SIG-M5 (cell line): ENCODE results near the gene DESI2.
"Not testable (repeated sequence)": the region's sequence is repeated elsewhere in the genome, so short reads cannot be mapped to it uniquely, and the experiment has no call there.

Experiments
- DNase-seq: peaks from one replicate; lab custom pipeline; 2025; lab: John Stamatoyannopoulos, UW

Gene DESI2

DNA sequence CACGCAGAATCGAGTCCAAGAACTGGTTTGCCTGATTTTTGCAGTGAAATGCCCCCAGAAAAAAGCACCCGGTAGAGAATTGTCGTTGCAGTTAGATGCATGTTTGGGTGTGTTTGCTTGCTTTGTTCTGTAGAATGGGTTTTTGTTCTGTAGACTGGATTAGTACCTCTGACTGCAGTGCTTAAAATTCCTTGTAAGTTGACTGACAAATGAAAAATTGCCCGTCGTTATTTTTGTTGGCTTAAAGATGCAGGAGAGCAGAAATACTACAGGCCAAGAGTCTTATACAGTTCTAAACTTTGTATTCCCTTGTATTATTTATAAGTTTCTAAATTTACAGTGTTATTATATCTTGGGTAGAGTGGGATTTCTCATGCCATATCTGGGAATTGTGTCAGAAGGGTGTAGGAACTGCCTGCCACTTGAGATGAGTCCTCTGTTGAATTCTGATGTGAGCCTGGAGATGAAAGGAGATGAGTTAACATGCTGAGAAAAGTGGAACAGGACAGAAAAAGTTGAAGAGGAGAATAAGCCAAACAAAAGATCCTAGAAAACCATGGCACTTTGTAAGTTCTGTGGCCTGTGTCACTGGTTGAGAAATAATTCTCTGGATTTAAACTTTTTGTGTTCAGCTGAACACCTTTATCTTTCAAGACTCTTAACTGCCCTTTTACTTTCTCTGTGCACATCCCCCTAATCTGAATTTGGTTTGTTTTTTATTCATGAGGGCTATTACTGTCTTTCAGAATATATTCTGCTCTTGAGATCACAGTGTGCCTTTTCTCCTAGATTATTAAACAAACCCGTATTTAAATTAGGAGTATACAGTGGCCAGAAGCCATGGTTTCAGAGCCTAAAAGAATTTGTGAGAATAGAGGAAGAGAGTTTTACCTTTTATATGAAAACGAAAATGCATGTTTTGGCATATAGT lies 1.4 kb downstream of the DESI2 start:
- DNase-seq, result no peak

- DNase-seq, result no peak
These were observed 2.3 kb downstream of the DESI2 start for GRCh38 chr1:244655186-244655585.

- no peak for DNase-seq
These were observed 4.5 kb downstream of the DESI2 start for GRCh38 chr1:244657421-244657820.

DNA sequence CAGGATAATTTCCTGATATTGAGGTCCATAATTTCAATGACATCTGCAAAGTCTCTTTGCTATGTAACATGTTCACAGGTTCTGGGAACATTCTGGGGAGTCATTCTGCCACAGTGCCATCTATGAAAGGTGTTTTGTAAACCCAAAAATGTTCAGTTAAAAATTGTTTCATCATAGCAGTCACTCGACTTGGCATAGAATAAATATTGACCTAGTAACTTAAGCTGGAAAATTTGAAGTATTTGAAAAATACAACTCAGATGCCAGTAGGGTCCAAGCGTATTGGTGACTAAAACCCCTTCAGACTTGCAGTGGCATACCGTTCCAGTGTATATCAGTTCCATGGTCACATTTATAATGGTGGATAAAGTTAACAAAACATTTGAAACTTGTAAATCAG lies 6.8 kb downstream of the DESI2 start:
- no peak for DNase-seq

DNA sequence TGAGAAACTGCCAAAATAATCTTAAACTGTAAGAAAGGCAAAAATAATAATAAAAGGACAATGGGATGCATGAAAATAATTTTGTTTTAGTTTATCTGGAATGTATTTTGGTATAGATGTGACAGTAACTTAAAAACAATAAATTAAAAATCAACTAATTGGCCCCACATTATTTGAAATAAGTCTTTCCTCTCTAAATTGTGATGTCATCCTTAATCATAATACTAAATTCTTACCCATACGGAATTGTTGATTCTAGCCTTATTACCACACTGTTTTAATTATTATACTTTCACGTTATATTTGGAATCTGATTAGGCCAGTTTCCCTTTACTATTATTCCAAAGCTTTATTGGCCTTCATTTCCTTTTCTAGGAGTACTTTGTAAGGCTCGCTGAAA lies 7.7 kb downstream of the DESI2 start:
- DNase-seq, result no peak

DNA sequence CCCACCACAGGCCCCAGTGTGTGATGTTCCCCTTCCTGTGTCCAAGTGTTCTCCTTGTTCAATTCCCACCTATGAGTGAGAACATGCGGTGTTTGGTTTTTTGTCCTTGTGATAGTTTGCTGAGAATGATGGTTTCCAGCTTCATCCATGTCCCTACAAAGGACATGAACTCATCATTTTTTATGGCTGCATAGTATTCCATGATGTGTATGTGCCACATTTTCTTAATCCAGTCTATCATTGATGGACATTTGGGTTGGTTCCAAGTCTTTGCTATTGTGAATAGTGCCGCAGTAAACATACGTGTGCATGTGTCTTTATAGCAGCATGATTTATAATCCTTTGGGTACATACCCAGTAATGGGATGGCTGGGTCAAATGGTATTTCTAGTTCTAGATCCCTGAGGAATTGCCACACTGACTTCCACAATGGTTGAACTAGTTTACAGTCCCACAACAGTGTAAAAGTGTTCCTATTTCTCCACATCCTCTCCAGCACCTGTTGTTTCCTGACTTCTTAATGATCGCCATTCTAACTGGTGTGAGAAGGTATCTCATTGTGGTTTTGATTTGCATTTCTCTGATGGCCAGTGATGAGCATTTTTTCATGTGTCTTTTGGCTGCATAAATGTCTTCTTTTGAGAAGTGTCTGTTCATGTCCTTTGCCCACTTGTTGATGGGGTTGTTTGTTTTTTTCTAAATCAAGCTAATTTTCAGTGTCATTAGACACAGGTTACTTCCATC lies 8.8 kb downstream of the DESI2 start:
- DNase-seq, result not testable (repeated sequence)

DNA sequence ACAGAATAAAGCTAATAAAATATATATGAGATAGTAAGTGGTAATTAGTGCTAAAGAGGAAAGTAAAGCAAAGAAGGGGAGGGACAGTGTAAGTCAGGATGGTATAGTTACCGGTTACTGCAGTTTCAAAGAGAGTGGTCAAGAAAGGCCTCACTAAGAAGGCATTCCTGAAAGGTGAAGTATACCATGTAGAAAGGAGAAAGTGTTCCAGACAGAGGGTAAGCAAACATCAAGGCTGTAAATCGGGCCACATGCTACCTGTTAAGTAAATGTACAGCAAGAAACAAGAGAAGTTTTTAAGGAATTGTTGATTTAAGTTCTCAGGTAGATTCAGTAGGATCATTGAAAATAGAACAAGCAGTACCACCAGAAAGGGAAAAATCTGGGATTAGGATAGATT lies 9.7 kb downstream of the DESI2 start:
- DNase-seq, result no peak

DNA sequence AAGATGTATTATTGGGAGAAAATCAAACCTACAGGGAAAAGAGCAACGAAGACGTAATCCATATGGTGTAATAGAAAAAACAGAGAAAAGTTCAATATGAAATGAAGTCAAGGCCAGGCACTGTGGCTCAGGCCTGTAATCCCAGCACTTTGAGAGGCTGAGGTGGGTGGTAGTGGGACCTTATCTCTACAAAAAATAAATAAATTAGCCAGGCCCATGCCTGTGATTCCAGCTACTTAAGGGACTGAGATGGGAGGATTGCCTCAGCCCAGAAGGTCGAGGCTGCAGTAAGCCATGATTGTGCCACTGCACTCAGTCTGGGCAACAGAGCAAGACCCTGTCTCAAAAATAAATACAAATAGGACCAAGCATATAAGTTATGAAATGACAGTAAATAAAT lies 11.4 kb downstream of the DESI2 start:
- no peak for DNase-seq

DNA sequence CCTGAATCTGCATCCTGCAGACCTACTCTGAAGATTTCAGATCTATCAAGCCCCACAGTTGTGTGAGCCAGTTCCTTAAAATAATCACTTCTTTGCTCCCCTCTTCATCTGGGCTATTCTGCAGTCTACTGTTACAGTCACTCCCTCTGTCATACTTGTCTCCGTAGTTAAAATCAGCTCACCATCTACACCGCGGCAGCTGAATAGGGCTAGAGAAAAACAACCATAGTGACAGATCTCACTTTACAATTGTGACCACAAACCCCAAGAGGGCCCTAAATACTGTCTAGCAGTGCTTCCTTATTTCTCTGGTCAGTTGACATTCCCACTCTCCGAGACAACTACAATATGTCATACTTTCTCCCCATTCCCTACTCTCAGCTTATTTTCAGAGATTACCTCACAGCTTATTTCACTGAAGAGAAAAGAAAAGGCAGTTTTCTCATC lies 12.9 kb downstream of the DESI2 start:
- DNase-seq, result no peak

DNA sequence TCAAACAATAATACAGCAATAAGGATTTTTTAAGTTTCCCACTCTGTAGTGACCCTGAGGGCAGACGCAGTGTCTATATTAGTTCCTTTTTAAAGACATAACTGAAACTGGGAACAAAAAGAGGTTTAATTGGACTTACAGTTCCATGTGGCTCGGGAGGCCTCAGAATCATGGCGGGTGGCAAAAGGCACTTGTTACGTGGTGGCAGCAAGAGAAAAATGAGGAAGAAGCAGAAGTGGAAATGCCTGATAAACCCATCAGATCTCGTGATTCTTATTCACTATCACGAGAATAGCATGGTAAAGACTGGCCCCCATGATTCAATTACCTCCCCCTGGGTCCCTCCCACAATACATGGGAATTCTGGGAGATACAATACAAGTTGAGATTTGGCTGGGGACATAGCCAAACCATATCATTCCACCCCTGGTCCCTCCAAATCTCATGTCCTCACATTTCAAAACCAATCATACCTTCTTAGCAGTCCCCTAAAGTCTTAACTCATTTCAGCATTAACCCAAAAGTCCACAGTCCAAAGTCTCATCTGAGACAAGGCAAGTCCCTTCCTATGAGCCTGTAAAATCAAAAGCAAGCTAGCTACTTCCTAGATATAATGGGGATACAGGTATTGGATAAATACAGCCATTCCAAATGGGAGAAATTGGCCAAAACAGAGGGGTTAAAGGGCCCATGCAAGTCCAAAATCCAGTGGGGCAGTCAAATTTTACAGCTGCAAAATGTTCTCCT lies 13.9 kb downstream of the DESI2 start:
- not testable (repeated sequence) for DNase-seq

DNA sequence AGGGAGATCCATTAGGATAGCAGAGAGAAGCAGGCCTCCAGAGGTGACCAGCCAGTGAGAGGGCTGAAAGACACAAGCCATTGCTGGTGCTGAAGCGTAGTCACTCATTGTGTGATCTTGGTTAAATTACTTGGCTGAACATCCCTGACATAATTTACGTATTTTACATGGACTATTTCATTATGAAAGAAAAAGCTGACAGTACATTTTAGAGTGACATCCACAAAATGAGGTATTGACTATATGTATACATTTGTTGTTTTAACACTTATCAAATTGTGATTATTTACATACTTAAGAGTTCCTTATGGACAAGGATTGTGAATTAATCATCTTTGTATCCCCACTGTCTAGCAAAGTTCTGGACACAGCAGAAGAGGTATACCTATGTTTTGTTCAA lies 14.9 kb downstream of the DESI2 start:
- DNase-seq, result no peak

DNA sequence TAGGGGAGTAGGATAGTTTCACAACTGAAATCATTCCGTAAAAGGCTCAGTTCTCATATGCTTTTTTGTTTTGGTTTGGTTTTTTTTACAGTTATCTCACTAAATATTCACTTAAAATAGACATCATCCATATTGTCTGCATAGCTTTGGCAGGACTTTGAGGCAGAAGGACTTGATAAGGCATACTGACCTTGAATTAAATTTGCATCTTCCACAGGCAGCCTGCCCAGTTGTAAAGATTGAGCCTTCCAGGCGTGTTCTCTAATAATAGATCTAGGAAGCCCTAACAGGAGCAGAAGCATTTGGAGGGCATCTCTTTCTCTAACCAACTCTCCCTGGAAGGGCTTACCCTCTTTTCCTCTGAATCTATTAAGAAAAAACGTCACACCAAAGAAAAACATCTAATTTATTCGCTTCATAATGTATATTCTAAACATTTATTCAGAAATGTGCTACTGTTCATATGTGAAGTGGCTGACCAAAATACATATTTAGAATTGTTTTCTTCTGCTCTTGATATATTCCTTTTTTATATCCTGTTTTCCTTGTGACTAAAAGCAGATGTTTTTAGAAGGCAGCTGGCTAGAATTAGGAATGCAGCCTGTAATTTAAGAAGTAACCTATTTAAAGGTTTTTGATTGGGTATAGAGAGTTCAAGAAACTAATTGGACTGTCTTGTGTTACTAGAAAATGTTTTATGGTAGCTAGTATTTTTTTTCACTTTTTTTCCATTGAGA lies 20.2 kb downstream of the DESI2 start:
- no peak for DNase-seq

DNA sequence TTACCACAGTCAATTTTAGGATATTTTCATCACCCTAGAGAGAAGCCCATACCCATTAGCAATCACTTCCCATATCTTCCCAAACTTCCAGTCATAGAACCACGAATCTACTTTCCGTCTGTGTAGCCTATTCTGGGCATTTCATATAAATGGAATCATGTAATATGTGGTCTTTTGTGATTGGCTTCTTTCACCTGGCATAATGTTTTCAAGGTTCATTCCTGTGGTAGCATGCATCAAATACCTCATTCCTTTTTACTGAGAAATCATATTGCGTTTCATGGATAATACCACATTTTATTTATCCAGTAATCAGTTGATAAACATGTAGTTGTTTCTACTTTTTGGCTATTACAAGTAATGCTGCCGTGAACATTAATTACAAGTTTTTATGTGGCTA lies 21.5 kb downstream of the DESI2 start:
- no peak for DNase-seq

DNA sequence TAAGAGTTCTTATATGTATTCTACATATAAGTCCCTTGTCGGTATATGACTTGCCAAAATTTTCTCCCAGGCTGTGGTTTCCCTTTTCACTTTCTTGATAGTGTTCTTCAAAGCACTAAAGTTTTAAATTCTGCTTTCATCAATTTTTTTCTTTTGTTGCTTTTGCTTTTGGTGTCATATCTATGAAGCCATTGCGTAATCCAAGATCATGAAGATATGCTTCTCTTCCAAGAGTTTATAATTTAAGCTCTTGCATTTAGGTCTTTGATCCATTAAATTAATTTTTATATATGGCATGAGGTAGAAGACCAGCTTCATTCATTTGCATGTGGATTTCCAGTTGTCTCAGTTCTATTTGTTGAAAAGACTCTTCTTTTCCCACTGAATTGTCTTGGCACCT lies 22.2 kb downstream of the DESI2 start:
- DNase-seq, result no peak

DNA sequence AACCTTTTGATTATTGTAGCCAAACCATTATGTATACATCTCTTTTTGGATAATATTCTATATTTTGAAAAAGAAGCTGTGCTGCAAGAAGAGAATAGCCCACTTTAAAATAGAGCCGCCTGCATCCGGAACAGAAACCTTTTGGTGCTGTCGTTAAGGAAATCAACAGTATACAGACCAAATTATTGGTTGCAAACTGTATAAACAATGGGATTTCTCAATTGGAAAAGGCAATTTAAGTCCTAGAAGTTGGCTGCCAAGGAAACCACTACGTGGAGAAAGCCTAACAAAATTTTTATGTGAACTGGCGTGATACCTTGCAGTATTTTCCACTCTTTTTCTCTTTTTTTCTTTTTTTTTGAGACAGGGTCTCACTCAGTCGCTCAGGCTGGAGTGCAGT lies 25.8 kb downstream of the DESI2 start:
- DNase-seq, result no peak

GRCh38 chr1:244680667-244681066 lies 27.7 kb downstream of the DESI2 start:
- no peak for DNase-seq

GRCh38 chr1:244682087-244682486 lies 29.2 kb downstream of the DESI2 start:
- not testable (repeated sequence) for DNase-seq

- DNase-seq, result no peak
These were observed 43.0 kb downstream of the DESI2 start for GRCh38 chr1:244695937-244696336.

DNA sequence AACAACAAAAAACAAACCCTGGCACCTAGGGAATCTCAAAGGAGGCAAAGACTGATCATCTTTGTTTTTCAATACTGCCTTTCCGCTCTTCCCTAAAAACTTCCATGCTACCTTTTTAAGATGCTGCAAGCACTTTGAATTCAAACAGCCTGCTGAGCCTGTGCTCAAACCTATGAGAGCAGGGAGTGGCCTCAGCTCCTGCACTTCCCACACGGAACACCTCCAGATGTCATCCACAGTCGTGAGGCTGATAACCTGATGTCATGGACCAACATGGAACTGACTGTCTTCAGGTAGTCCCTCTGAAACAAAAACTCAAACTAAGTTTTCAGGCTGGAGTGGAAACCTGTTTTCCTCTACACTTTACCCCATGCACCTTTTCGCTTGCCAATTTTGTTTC lies 46.8 kb downstream of the DESI2 start:
- DNase-seq, result no peak

- DNase-seq, result no peak
These were observed 47.9 kb downstream of the DESI2 start for GRCh38 chr1:244700808-244701207.

DNA sequence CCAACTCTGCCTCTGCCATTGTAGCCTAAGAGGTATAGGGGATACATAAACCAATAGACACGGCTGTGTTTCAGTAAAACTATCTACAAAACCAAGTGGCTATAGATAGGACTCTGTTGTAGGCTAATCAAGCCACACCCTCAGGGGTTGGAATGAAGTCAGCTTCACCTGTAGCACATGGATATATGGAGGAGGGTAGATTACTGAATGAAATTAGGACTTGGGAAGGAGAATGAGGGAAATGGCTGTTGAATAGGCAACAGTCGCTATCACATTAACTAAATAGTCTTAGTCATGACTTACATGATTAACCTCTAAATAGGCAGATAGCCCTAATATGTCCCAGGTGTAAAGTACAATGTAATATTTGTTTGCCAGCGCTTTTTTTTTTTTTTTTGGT lies 49.7 kb downstream of the DESI2 start:
- no peak for DNase-seq

- DNase-seq, result no peak
These were observed 51.2 kb downstream of the DESI2 start for GRCh38 chr1:244704107-244704506.
